Left forelimb (tissue), 1 donor: ENCODE results near the gene ARHGAP44.
A peak's percentile ranks its signal among the peaks of the same experiment; 100 is the strongest.

ENCODE experiments used
- DNase-seq: peaks from one replicate; pipeline ENCODE4 v3.0.0-alpha.2; 2018; ENCODE audit warnings: low spot score

The ARHGAP44 gene

GRCh38 chr17:12994341-12995074, 205.2 kb downstream of the ARHGAP44 start:
- peak; percentile 34 for DNase-seq

DNA sequence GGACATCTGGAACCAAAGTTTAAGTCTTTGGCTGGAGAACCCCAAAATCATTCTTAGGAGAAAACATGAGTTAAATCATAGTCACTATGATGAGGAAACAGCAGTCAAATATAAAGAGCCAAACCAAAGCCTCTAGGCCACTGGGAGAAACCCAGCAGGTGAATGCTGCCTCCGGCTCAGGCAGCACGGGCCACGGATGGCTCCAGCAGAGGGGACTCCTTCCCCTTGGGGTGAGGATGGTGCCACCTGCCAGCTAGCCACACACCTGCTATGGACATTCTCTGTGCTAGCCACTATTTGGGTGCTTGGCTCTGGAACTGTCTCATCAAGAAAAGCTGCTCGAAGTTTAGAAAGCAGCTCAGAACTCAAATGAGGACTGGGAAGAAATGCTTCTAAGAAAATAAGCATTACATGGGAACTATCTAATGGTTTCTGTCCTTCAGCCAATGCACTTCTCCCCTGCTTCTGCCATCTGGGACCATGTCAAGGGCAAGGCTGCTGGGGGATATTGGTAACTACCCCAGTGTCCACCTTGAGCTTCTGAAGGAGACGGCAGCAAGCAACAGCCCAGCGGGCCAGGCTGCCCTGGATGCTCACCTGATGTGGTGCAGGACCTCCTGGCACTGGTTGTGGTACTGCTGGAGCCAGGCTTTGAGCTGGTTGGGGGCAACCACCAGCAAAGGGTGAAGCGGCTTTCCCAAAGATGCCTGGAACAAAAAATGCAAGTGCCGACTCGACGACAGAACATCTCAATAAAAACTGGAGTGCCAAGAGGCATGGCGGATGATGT, 206.0 kb downstream of the ARHGAP44 start:
- peak; percentile 45 for DNase-seq

DNA sequence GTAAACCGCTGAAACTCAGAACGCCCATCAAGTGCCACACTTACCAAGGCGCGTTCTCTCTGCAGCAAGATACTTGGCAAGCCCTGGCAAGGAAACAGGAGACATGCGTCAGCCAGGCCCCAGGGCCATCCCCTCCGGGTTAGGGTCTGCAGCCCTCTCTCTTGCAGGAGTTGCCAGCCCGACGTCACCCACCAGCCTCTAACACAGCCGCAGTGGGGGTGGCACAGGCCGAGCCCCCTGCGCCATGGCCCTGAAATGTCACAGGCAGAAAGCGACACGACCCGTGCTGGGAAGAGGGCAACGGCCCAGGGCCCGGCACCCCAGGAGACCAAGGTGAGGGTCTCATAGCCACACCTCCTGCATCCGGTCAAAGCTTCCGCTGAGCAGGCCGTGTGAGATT, 206.6 kb downstream of the ARHGAP44 start:
- peak; percentile 49 for DNase-seq

- DNase-seq, result peak; percentile 26
These were observed 207.1 kb downstream of the ARHGAP44 start for GRCh38 chr17:12996357-12996756.

DNA sequence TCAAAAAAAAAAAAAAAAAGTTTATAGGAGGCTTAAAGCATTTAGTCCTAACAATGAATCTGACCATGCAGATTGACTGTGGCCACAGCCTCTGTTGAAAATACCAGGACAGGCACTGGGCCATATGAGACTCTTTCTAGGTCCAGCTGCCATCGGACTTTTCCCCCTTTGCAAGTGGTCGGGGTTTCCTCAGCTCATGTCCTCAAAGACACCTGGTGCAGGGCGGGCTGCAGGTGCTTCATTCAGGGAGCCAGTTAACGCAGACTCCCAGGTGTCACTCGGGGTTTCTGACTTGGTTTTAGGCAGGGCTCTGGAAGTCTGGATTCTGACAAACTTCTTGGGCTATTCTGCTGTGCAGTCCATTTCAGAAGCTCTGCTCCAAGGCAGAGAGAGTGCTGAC, 207.6 kb downstream of the ARHGAP44 start:
- DNase-seq, result peak; percentile 42

DNA sequence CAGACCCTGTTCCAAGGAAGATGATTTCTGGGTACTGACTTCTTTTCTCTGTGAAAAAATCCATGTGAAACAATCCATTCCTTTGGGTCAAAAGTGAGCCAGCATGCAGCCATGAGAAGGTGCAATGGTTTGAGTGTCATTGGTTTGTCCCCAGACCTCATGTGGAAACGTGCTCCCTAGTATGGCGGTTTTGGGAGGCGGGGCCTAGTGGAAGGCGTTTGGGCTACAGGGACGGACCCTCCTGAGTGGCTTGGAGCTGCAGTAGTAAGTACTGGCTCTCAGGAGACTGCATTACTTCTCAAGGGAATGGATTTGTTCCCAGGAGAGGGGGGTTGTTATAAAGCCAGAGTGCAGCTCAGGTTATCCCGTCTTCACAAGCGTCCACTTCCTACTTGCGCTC, 209.2 kb downstream of the ARHGAP44 start:
- no peak for DNase-seq

- no peak for DNase-seq
These were observed 209.6 kb downstream of the ARHGAP44 start for GRCh38 chr17:12998874-12999273.

- DNase-seq, result no peak
These were observed 211.3 kb downstream of the ARHGAP44 start for GRCh38 chr17:13000561-13000960.

DNA sequence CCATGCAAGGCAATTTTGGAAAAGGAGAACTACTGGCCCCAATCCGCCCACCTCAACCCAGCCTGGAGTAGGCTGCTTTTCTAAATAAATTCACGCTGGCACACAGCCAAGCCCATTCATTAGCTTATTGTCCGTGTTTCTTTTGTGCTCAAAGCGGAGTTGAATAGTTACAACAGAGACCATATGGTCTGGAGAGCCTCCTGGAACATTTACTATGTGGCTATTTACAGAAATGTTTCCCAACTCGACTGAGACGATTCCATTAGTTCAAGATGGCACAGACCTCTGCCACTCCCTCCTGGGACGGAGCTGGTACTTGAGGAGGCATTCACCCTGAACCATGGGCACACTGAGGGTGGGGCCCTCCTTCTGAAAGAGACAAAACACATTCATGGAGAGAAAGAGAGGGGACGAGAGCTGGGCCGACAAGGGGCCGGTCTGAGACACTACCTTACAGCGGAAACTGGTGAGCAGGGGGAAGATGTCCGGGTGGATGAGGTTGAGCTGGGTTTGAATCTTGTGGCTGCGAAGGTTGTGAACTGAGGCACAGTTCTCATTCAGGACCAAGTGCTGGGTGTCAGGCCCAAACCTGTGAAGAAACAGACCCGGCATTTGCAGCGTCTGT, 212.8 kb downstream of the ARHGAP44 start:
- peak; percentile 14 for DNase-seq

DNA sequence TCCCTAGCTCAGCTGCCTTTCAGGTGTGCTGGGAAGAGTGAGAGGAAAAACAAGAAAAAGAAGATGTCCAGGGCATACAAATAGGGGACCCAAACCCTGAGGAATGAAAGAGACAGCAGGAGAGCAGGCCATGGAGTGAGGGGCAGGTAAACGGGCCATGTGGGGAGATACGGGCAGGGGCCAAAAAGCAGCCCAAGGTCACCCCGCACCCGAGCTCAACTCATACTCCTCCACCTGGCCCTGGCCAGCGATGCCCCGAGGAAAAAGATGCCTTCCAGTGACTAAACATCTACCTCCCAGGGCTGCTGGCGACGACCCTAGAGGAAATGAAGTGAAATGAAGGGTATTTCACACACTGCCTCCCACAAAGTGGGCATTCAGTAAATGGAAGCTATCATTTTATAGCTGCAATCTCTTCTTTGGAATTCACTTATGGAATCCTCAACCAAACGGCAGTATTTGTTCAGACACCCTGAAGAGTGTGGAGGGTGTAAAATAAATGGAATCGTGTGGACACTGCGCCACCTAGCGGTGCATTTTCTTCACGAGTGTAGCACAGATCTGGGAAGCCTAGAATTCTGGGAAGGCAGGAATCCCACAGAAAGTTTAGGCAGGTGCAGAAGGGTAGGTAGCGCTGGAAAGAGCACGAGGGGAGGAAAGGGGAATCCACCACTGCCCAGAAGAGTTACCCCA, 213.6 kb downstream of the ARHGAP44 start:
- DNase-seq, result peak; percentile 82

- DNase-seq, result no peak
These were observed 214.2 kb downstream of the ARHGAP44 start for GRCh38 chr17:13003454-13003851.

GRCh38 chr17:13003927-13004326, 214.6 kb downstream of the ARHGAP44 start:
- DNase-seq, result no peak

DNA sequence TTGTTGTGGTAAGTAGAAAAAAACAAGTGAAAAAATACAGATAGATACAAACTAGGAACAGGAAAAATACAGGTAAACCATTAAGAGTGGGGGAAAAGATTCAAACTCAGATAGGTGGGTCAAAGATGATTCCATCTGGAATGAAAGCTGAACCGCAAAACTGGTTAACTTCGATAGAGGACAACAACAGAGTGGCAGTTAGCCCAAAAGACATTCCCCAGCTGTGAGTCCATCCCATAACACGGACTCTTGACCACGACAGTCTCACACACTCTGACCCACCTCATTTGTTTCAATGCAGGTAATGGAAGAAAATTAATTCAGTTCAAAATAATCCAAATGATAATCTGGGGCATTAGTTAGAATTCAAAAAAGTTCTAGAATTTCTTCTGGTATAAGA, 215.0 kb downstream of the ARHGAP44 start:
- no peak for DNase-seq

- DNase-seq, result no peak
These were observed 216.2 kb downstream of the ARHGAP44 start for GRCh38 chr17:13005530-13005929.

GRCh38 chr17:13008461-13008860, 219.2 kb downstream of the ARHGAP44 start:
- peak; percentile 31 for DNase-seq

GRCh38 chr17:13010959-13011358, 221.7 kb downstream of the ARHGAP44 start:
- no peak for DNase-seq

DNA sequence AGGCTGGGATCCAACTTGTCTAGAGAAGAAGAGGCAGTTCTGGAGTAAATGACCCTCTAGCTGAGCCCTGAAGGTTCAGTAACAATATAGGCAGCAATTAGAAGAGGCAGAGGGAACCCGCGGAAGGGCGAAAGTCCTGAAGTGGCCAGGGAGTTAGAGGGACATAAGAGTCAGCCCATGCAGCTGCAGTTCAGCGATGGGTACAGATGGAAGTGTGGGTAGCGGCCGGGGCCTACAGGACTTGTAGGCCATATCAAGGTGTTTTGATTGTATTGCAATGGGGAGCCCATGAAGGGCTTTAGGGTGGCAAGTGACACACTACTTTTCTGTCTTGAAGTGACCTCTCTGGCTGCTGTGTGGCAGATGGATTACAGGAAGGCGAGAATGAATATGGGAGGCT, 225.5 kb downstream of the ARHGAP44 start:
- no peak for DNase-seq

GRCh38 chr17:13016881-13017654, 227.8 kb downstream of the ARHGAP44 start:
- no peak for DNase-seq

- DNase-seq, result peak; percentile 98
These were observed 228.6 kb downstream of the ARHGAP44 start, which contains the start of gene ELAC2 for GRCh38 chr17:13017655-13018459. Gene ELAC2, minus strand, starts transcription at chr17:13018027. Its CDS starts 80 bp downstream, at chr17:13017947.

- no peak for DNase-seq
These were observed 234.7 kb downstream of the ARHGAP44 start for GRCh38 chr17:13024016-13024415.
